H1 (cell line): Measurements from ENCODE around the gene MTTP. TPM values are rescaled to one million over a fixed set of nuclear protein-coding genes. Genes with fewer than 3 reads are reported as not detected.

Experiments
- CTCF ChIA-PET: fragments of 300-600 bp; sonication (Branson Sonifier 250); formaldehyde crosslinking; loops from one replicate; lab custom pipeline; 2021; ENCODE audit not compliant: partially characterized antibody; lab: Charles Lee
- POLR2A ChIA-PET: fragments of 300-600 bp; sonication (Branson Sonifier 250); formaldehyde crosslinking; loops from one replicate; lab custom pipeline; 2021; ENCODE audit warnings: inconsistent platforms; ENCODE audit not compliant: partially characterized antibody; lab: Charles Lee
- DNase-seq, 2 experiments: peaks; one replicate each; pipeline versions ENCODE4 v3.0.0 to v3.0.0-alpha.2; 2010 to 2022; ENCODE audit warnings: low spot score in 2 of 2, low read depth in 1 of 2, mixed read lengths in 1 of 2
- FAIRE-seq: peaks from 2 replicates; lab custom pipeline; 2011; peaks lifted over from hg19 to GRCh38; lab: Jason Lieb, UNC
- H2AFZ ChIP-seq: 2 replicates; pipeline ENCODE4 v1.8.1; 2012; ENCODE audit warnings: low read length, inconsistent platforms
- H2AK5ac ChIP-seq: 2 replicates; pipeline ENCODE4 v1.6.1; 2013; ENCODE audit warnings: low read depth, low read length
- H2BK120ac ChIP-seq: replicated peaks from 2 replicates; pipeline ENCODE3; 2013; ENCODE audit warnings: low read depth, low read length, inconsistent platforms
- H2BK12ac ChIP-seq: 2 replicates; pipeline ENCODE4 v1.6.1; 2013; ENCODE audit warnings: low read depth, low read length
- H2BK15ac ChIP-seq: 2 replicates; pipeline ENCODE4 v1.6.1; 2013; ENCODE audit warnings: low read length
- H2BK20ac ChIP-seq: 2 replicates; pipeline ENCODE4 v1.6.1; 2013; ENCODE audit warnings: low read length
- H2BK5ac ChIP-seq: 2 replicates; pipeline ENCODE4 v1.6.1; 2013; ENCODE audit warnings: low read depth, low read length
- H3K14ac ChIP-seq: 2 replicates; pipeline ENCODE4 v1.6.1; 2013; ENCODE audit warnings: inconsistent platforms; ENCODE audit not compliant: insufficient read length
- H3K18ac ChIP-seq: 2 replicates; pipeline ENCODE4 v1.6.1; 2013; ENCODE audit warnings: low read length; ENCODE audit errors: extremely low read depth
- H3K23ac ChIP-seq: 2 replicates; pipeline ENCODE4 v1.6.1; 2013; ENCODE audit warnings: inconsistent platforms; ENCODE audit not compliant: insufficient read length
- H3K23me2 ChIP-seq: 2 replicates; pipeline ENCODE4 v1.6.1; 2013; ENCODE audit warnings: low read depth, low read length
- H3K27ac ChIP-seq: 2 replicates; pipeline ENCODE4 v1.6.1; 2011; ENCODE audit warnings: low read depth, low read length, inconsistent platforms
- H3K27me3 ChIP-seq, 4 experiments: replicated peaks in 1 of 4; 1 replicate in 1 of 4; 2 replicates in 3 of 4; pipeline versions ENCODE4 v1.6.1 to v1.8.1; 2011 to 2013; ENCODE audit warnings: low read length in 3 of 4, mild to moderate bottlenecking in 3 of 4, inconsistent platforms in 2 of 4, mixed read lengths in 2 of 4, moderate library complexity in 1 of 4; ENCODE audit not compliant: control insufficient read depth in 3 of 4, insufficient read depth in 3 of 4; ENCODE audit errors: extremely low read depth in 1 of 4
- H3K36me3 ChIP-seq, 4 experiments: 2 replicates each; pipeline versions ENCODE4 v1.6.1 to v1.8.1; 2011 to 2013; ENCODE audit warnings: mild to moderate bottlenecking in 4 of 4, low read length in 3 of 4, moderate library complexity in 2 of 4, control low read depth in 1 of 4, inconsistent platforms in 1 of 4; ENCODE audit not compliant: insufficient read depth in 4 of 4, control insufficient read depth in 2 of 4
- H3K4ac ChIP-seq: replicated peaks from 2 replicates; pipeline ENCODE3; 2013; ENCODE audit warnings: low read length, low read depth, mixed read lengths, inconsistent platforms; ENCODE audit not compliant: insufficient read length
- H3K4me1 ChIP-seq, 4 experiments: replicated peaks in 1 of 4; 1 replicate in 1 of 4; 2 replicates in 3 of 4; pipeline versions ENCODE4 v1.6.1 to v1.8.1; 2011 to 2013; ENCODE audit warnings: low read length in 3 of 4, inconsistent platforms in 2 of 4, mixed read lengths in 1 of 4; ENCODE audit not compliant: insufficient read depth in 4 of 4, control insufficient read depth in 3 of 4
- H3K4me2 ChIP-seq, 2 experiments: 2 replicates each; pipeline versions ENCODE4 v1.6.1 to v1.8.1; 2011 to 2013; ENCODE audit warnings: low read depth in 2 of 2, low read length in 2 of 2, control low read depth in 1 of 2, inconsistent platforms in 1 of 2, mild to moderate bottlenecking in 1 of 2; ENCODE audit not compliant: insufficient read depth in 1 of 2
- H3K4me3 ChIP-seq, 4 experiments: fragments of 200-600, 300-600 bp in 1 of 4; sonication (generic), shearing (Covaris generic), sonication (Bioruptor Twin) in 1 of 4; 2 replicates each; pipeline versions ENCODE4 v1.5.1 to v1.8.1; 2011 to 2016; ENCODE audit warnings: low read length in 4 of 4, low read depth in 3 of 4, control low read depth in 2 of 4, inconsistent platforms in 2 of 4, mild to moderate bottlenecking in 2 of 4, mixed read lengths in 1 of 4, moderate library complexity in 1 of 4; ENCODE audit not compliant: insufficient read depth in 2 of 4; ENCODE audit errors: extremely low read depth in 1 of 4
- H3K56ac ChIP-seq: replicated peaks from 2 replicates; pipeline ENCODE3; 2013; ENCODE audit warnings: low read depth, mild to moderate bottlenecking, mixed read lengths, low read length, inconsistent platforms; ENCODE audit not compliant: insufficient read length
- H3K79me1 ChIP-seq: 2 replicates; pipeline ENCODE4 v1.6.1; 2013; ENCODE audit warnings: low read depth, low read length, control low read depth
- H3K79me2 ChIP-seq, 2 experiments: 2 replicates each; pipeline versions ENCODE4 v1.6.1 to v1.8.1; 2012 to 2013; ENCODE audit warnings: low read length in 2 of 2, mild to moderate bottlenecking in 2 of 2, inconsistent platforms in 1 of 2; ENCODE audit not compliant: insufficient read depth in 2 of 2, control insufficient read depth in 1 of 2
- H3K9ac ChIP-seq, 4 experiments: replicated peaks in 1 of 4; 1 replicate in 1 of 4; 2 replicates in 3 of 4; pipeline versions ENCODE4 v1.6.1 to v1.8.1; 2011 to 2013; ENCODE audit warnings: low read depth in 3 of 4, low read length in 3 of 4, control low read depth in 2 of 4, mild to moderate bottlenecking in 2 of 4, moderate library complexity in 2 of 4, inconsistent platforms in 1 of 4; ENCODE audit errors: extremely low read depth in 1 of 4
- H3K9me3 ChIP-seq, 2 experiments: 2 replicates each; pipeline versions ENCODE4 v1.6.1 to v1.8.1; 2012 to 2013; ENCODE audit warnings: mild to moderate bottlenecking in 2 of 2, moderate library complexity in 2 of 2, control low read depth in 1 of 2, inconsistent platforms in 1 of 2, low read depth in 1 of 2, low read length in 1 of 2, mixed read lengths in 1 of 2; ENCODE audit not compliant: insufficient read depth in 2 of 2
- H4K20me1 ChIP-seq, 2 experiments: replicated peaks in 1 of 2; 2 replicates each; pipeline versions ENCODE3 to v1.8.1; 2011 to 2013; ENCODE audit warnings: inconsistent platforms in 2 of 2, low read length in 2 of 2, mild to moderate bottlenecking in 1 of 2; ENCODE audit not compliant: insufficient read depth in 2 of 2, control insufficient read depth in 1 of 2
- H4K5ac ChIP-seq: 2 replicates; pipeline ENCODE4 v1.6.1; 2013; ENCODE audit warnings: low read length, low read depth, mixed read lengths, inconsistent platforms; ENCODE audit not compliant: insufficient read length
- H4K8ac ChIP-seq: 2 replicates; pipeline ENCODE4 v1.8.0; 2013; ENCODE audit warnings: mild to moderate bottlenecking, moderate library complexity, low read length, inconsistent platforms; ENCODE audit not compliant: insufficient read depth; ENCODE audit errors: extremely low read depth
- H4K91ac ChIP-seq: replicated peaks from 2 replicates; pipeline ENCODE3; 2013; ENCODE audit warnings: low read length, mixed read lengths, inconsistent platforms; ENCODE audit not compliant: insufficient read length
- KDM1A ChIP-seq: fragments of 200-600, 300-600 bp; sonication (generic); IDR thresholded peaks from 2 replicates; pipeline ENCODE4 v1.7.1; 2016; ENCODE audit warnings: mild to moderate bottlenecking, low read length, borderline replicate concordance
- TBP ChIP-seq: IDR thresholded peaks from 2 replicates; pipeline ENCODE4 v1.6.1; 2011; ENCODE audit warnings: low read depth, low read length, improper control_type of control experiment
- WGBS, 2 experiments: shearing (Covaris generic) in 1 of 2; methylation state at CpG; one replicate each; pipeline versions ENCODE4 v1.1.6 to v1.1.7; 2013 to 2015; ENCODE audit warnings: low lambda C conversion rate in 2 of 2, mixed read lengths in 2 of 2, inconsistent platforms in 1 of 2, low coverage in 1 of 2, missing lambda C conversion rate in 1 of 2; ENCODE audit not compliant: insufficient replicate concordance in 2 of 2, insufficient coverage in 1 of 2, insufficient read length in 1 of 2; ENCODE audit errors: extremely low coverage in 1 of 2, missing lambda C conversion rate in 1 of 2; 5-methylcytosine and 5-hydroxymethylcytosine counted together
- polyA plus RNA-seq, 7 experiments: library from polyadenylated mRNA; depleted of rRNA in 3 of 7; stranded (reverse) in 5 of 7; unstranded in 2 of 7; fragments of >200 nt in 5 of 7; fragments of 200-250 nt in 2 of 7; gene quantifications; 1 replicate in 5 of 7; 2 replicates in 1 of 7; 4 replicates in 1 of 7; pipeline versions ENCODE4 v1.2.1 to v1.2.3, GENCODE V29; 2011 to 2013; ENCODE audit warnings: missing spikeins in 2 of 7, mixed read lengths in 2 of 7
- total RNA-seq: library from RNA; stranded (reverse); fragmentation: NEBNext Ultra II Directional; extraction: Animal tissue kit (Norgen Biotek cat#: 25700); gene quantifications from 2 replicates; pipeline ENCODE4 v1.2.1, GENCODE V29; 2021
- TF ChIP-seq, protein P1 (sequence below): IDR thresholded peaks from 2 replicates; pipeline ENCODE4 v1.6.1; 2011; ENCODE audit warnings: low read depth, mild to moderate bottlenecking, low read length; ENCODE audit not compliant: insufficient read depth

MTTP gene
- total and polyA plus RNA-seq, 2 of the 8 experiments (the other 6 are each of a cell fraction or from before 2014, with no cell fraction given): 0.12 to 0.26 TPM

DNA sequence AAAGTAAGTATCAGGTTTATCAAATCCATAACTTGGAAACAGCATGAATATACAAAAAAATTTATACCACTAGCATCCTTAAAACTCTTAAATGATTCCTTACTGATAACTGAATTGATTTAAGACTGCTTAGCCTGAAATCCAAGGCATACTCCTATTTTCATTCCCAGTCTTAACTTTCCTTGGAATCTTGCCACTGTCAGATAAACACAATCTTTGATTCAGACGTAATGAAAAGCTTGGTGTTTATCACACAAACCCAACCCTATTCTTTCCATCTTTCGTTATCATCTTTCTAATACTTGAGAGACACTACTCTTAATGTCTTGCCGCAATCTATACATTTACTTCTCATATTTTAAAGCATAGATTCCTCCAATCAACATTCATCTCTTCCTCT lies 44.7 kb upstream of the MTTP start:
- CTCF ChIA-PET: no interaction called here
- Histone ChIP-seq H2AK5ac (no peak overlapping the region), H4K5ac (no peak overlapping the region), H2BK5ac (no peak overlapping the region), H3K23me2 (no peaks in the 10 kb centered on the region), H3K4me2 (no peak overlapping the region), H3K4ac (no peak overlapping the region), H3K79me2 (no peaks in the 10 kb centered on the region), H3K23ac (no peak overlapping the region), H2BK15ac (no peak overlapping the region), H4K91ac (no peak overlapping the region), H2BK120ac (no peak overlapping the region), H4K20me1 (no peaks in the 10 kb centered on the region), H3K4me1 (no peaks in the 10 kb centered on the region), H4K8ac (no peak overlapping the region), H3K14ac (no peak overlapping the region), H3K18ac (no peak overlapping the region), H3K56ac (no peak overlapping the region), H3K9me3 (no peaks in the 10 kb centered on the region), H3K4me3 (no peak overlapping the region), H2BK20ac (no peak overlapping the region), H3K9ac (no peak overlapping the region), H3K79me1 (no peaks in the 10 kb centered on the region), H2BK12ac (no peak overlapping the region), H3K36me3 (no peaks in the 10 kb centered on the region), H3K27ac (no peak overlapping the region), H2AFZ (no peak overlapping the region), H3K27me3 (no peaks in the 10 kb centered on the region)
- WGBS, 2 experiments: 94 to 100% methylated on average over 2 to 3 of the region's 3 CpGs
- FAIRE-seq (no peak), DNase-seq (no peak)
- POLR2A ChIA-PET: no interaction called here
- TF ChIP-seq, protein P1, sequence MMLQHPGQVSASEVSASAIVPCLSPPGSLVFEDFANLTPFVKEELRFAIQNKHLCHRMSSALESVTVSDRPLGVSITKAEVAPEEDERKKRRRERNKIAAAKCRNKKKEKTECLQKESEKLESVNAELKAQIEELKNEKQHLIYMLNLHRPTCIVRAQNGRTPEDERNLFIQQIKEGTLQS: no peak
- TF ChIP-seq TBP (no peak), KDM1A (no peak)
